Mesothelial cell of epicardium (in vitro differentiated cells): ENCODE measurements around the gene SOS2. TPM values are rescaled to one million over a fixed set of nuclear protein-coding genes. Genes with fewer than 3 reads are reported as not detected.

ENCODE experiments used
- DNase-seq, 2 experiments: peaks; one replicate each; pipeline ENCODE4 v3.0.0; 2021; ENCODE audit warnings: low spot score in 2 of 2; ENCODE audit not compliant: unreplicated experiment in 2 of 2
- H3K27ac Mint-ChIP-seq: 2 replicates; pipeline ENCODE4 v1.8.0; 2021; ENCODE audit warnings: mixed read lengths
- H3K27me3 Mint-ChIP-seq: 2 replicates; pipeline ENCODE4 v1.8.0; 2021; ENCODE audit warnings: low read depth, mixed read lengths
- H3K36me3 Mint-ChIP-seq: 2 replicates; pipeline ENCODE4 v1.8.0; 2021; ENCODE audit warnings: mixed read lengths
- H3K4me1 Mint-ChIP-seq: 2 replicates; pipeline ENCODE4 v1.8.0; 2021; ENCODE audit warnings: mixed read lengths
- H3K4me3 Mint-ChIP-seq: 2 replicates; pipeline ENCODE4 v1.8.0; 2021; ENCODE audit warnings: mild to moderate bottlenecking, moderate library complexity, mixed read lengths
- H3K9me3 Mint-ChIP-seq: 2 replicates; pipeline ENCODE4 v1.8.0; 2021; ENCODE audit warnings: mixed read lengths
- CTCF ChIP-seq: fragments of 200-600 bp; sonication (generic); IDR thresholded peaks from one replicate; pipeline ENCODE4 v1.5.0; 2021; ENCODE audit warnings: antibody characterized with exemption; ENCODE audit not compliant: unreplicated experiment
- total RNA-seq: library from RNA; stranded (reverse); gene quantifications from 3 replicates; pipeline ENCODE4 v1.2.1, GENCODE V29; 2021

The SOS2 gene
- total RNA-seq, 1 donor from 2014 or later = 47.0 TPM

- peak overlapping the region; percentile 97 for H3K4me3 Mint-ChIP-seq
- peaks cover 24% of the 10 kb centered on the region for H3K4me1 Mint-ChIP-seq
- H3K9me3 Mint-ChIP-seq = no peaks in the 10 kb centered on the region
- H3K36me3 Mint-ChIP-seq = peaks cover 18% of the 10 kb centered on the region
- H3K27ac Mint-ChIP-seq = peak overlapping the region; percentile 96
- TF ChIP-seq CTCF = no peak
- DNase-seq = no peak
- no peaks in the 10 kb centered on the region for H3K27me3 Mint-ChIP-seq
Observed at GRCh38 chr14:50116966-50117365, 114.4 kb downstream of the SOS2 start.

GRCh38 chr14:50116181-50116956, 115.0 kb downstream of the SOS2 start, which contains the start of gene VCPKMT:
Gene VCPKMT, minus strand, starts transcription at chr14:50116572. Its CDS starts 20 bp downstream, at chr14:50116552.
- TF ChIP-seq CTCF = no peak
- H3K4me3 Mint-ChIP-seq = peak within 1 kb of the TSS; percentile 97
- H3K9me3 Mint-ChIP-seq = no peaks in the 10 kb centered on the region
- H3K36me3 Mint-ChIP-seq = peaks cover 22% of the 10 kb centered on the region
- peaks cover 18% of the 10 kb centered on the region for H3K4me1 Mint-ChIP-seq
- DNase-seq = peak; percentile 92 to 95
- H3K27ac Mint-ChIP-seq = peak within 1 kb of the TSS; percentile 96
- H3K27me3 Mint-ChIP-seq = no peaks in the 10 kb centered on the region

GRCh38 chr14:50113381-50114035, 117.9 kb downstream of the SOS2 start:
- DNase-seq = no peak
- Mint-ChIP-seq H3K4me3 (no peak overlapping the region), H3K27me3 (no peaks in the 10 kb centered on the region), H3K36me3 (peaks cover 31% of the 10 kb centered on the region), H3K9me3 (peaks cover 3% of the 10 kb centered on the region), H3K27ac (no peak overlapping the region), H3K4me1 (peaks cover 15% of the 10 kb centered on the region)
- TF ChIP-seq CTCF = no peak

- Mint-ChIP-seq H3K4me3 (no peak overlapping the region), H3K27me3 (no peaks in the 10 kb centered on the region), H3K9me3 (peaks cover 3% of the 10 kb centered on the region), H3K27ac (no peak overlapping the region), H3K36me3 (peaks cover 33% of the 10 kb centered on the region), H3K4me1 (peaks cover 4% of the 10 kb centered on the region)
- TF ChIP-seq CTCF = no peak
- no peak for DNase-seq
Observed at GRCh38 chr14:50110323-50111037, 120.9 kb downstream of the SOS2 start.

GRCh38 chr14:50109342-50109741, 122.0 kb downstream of the SOS2 start:
- H3K27ac Mint-ChIP-seq = no peak overlapping the region
- H3K27me3 Mint-ChIP-seq = no peaks in the 10 kb centered on the region
- H3K4me1 Mint-ChIP-seq = peaks cover 3% of the 10 kb centered on the region
- TF ChIP-seq CTCF = peak; percentile 52
- H3K9me3 Mint-ChIP-seq = peaks cover 3% of the 10 kb centered on the region
- DNase-seq = no peak
- H3K36me3 Mint-ChIP-seq = peaks cover 33% of the 10 kb centered on the region
- no peak overlapping the region for H3K4me3 Mint-ChIP-seq
